Measurements from ENCODE around the gene PPP6R2. TPM values are rescaled to one million over a fixed set of nuclear protein-coding genes. Genes with fewer than 3 reads are reported as not detected.

PPP6R2 gene
- total and polyA plus RNA-seq, 8 donors, result 21.1 to 70.4 (median 25.1) TPM

- intact Hi-C loops (cut with DNase I), result no loop called here
These were observed 131.9 kb downstream of the PPP6R2 start, which contains the start of gene SBF1 for GRCh38 chr22:50474710-50475651. SBF1 (minus strand) TSS chr22:50475035; CDS start chr22:50474840, 195 bp downstream.

GRCh38 chr22:50475652-50476002, 132.5 kb downstream of the PPP6R2 start:
- peak overlapping the region in 1 of 4 donors; percentile 73 for H3K27ac ChIP-seq
- peak overlapping the region in 1 of 4 donors; percentile 84 for H3K4me3 ChIP-seq
- no peak for TF ChIP-seq CTCF (IDR thresholded peaks at IDR 0.05)
- H3K27me3 ChIP-seq, result no peaks in the 10 kb centered on the region
- DNase-seq, result peak in 1 of 6 donors; percentile 33
- intact Hi-C loops (cut with DNase I), result no loop called here
- WGBS, 2 donors, result 85 to 90% methylated on average over 6 of the region's 6 CpGs
- H3K36me3 ChIP-seq, result no peaks in the 10 kb centered on the region
- ATAC-seq, result peak in 2 of 4 donors; percentile 1 to 3
- FAIRE-seq, result no peak
- peaks cover 16 to 31% (median 28%) of the 10 kb centered on the region in 3 donors for H3K4me1 ChIP-seq
- H3K9me3 ChIP-seq, result no peaks in the 10 kb centered on the region

More at GRCh38 chr22:50474710-50475651, 131.9 kb downstream of the PPP6R2 start, which contains the start of gene SBF1:
- no peak for TF ChIP-seq CTCF (IDR thresholded peaks at IDR 0.05)
- Histone ChIP-seq H3K9me3 (no peaks in the 10 kb centered on the region), H3K27ac (peak within 1 kb of the TSS; percentile 48 to 73 (median 58)), H3K4me1 (peaks cover 22 to 37% (median 33%) of the 10 kb centered on the region in 3 donors), H3K4me3 (peak within 1 kb of the TSS; percentile 57 to 89 (median 74)), H3K27me3 (no peaks in the 10 kb centered on the region), H3K36me3 (no peaks in the 10 kb centered on the region)
- ATAC-seq (peak; percentile 93 to 96 (median 94)), FAIRE-seq (no peak), DNase-seq (peak; percentile 90 to 97 (median 94))
- WGBS, 2 donors, result 1 to 2% methylated on average over 55 to 97 of the region's 97 CpGs

- no peak overlapping the region for H3K4me3 ChIP-seq
- no peak for FAIRE-seq
- no peaks in the 10 kb centered on the region for H3K36me3 ChIP-seq
- no peaks in the 10 kb centered on the region for H3K27me3 ChIP-seq
- DNase-seq, result no peak
- H3K27ac ChIP-seq, result no peak overlapping the region
- ATAC-seq, result no peak
- TF ChIP-seq CTCF (IDR thresholded peaks at IDR 0.05), result no peak
- intact Hi-C loops (cut with DNase I), result no loop called here
- 78 to 80% methylated on average over 7 of the region's 7 CpGs for WGBS, 2 donors
- H3K9me3 ChIP-seq, result no peaks in the 10 kb centered on the region
- peaks cover 7 to 22% (median 16%) of the 10 kb centered on the region in 3 donors for H3K4me1 ChIP-seq
These were observed 133.7 kb downstream of the PPP6R2 start for GRCh38 chr22:50476868-50477267.

GRCh38 chr22:50477923-50478322, 134.8 kb downstream of the PPP6R2 start:
- no peak for FAIRE-seq
- intact Hi-C loops (cut with DNase I), result no loop called here
- DNase-seq, result peak in 2 of 6 donors; percentile 34 to 46
- ATAC-seq, result no peak
- Histone ChIP-seq H3K4me1 (peaks cover 5 to 12% (median 9%) of the 10 kb centered on the region in 3 donors), H3K36me3 (no peaks in the 10 kb centered on the region), H3K4me3 (no peak overlapping the region), H3K27ac (no peak overlapping the region), H3K9me3 (no peaks in the 10 kb centered on the region), H3K27me3 (no peaks in the 10 kb centered on the region)
- 92 to 95% methylated on average over 12 of the region's 12 CpGs for WGBS, 2 donors
- no peak for TF ChIP-seq CTCF (IDR thresholded peaks at IDR 0.05)

Measured in pancreas (tissue), 10 donors.